GM21619 (cell line): Measurements from ENCODE around the gene ACP1.
"Not testable (repeated sequence)": the region's sequence is repeated elsewhere in the genome, so short reads cannot be mapped to it uniquely, and the experiment has no call there.

Experiments
- ATAC-seq: cut with Tn5 transposase; IDR thresholded peaks from one replicate; pipeline ENCODE4 v1.9.1; 2021; ENCODE audit not compliant: unreplicated experiment

ACP1 gene

GRCh38 chr2:309148-309953, 44.6 kb downstream of the ACP1 start:
- ATAC-seq = no peak

DNA sequence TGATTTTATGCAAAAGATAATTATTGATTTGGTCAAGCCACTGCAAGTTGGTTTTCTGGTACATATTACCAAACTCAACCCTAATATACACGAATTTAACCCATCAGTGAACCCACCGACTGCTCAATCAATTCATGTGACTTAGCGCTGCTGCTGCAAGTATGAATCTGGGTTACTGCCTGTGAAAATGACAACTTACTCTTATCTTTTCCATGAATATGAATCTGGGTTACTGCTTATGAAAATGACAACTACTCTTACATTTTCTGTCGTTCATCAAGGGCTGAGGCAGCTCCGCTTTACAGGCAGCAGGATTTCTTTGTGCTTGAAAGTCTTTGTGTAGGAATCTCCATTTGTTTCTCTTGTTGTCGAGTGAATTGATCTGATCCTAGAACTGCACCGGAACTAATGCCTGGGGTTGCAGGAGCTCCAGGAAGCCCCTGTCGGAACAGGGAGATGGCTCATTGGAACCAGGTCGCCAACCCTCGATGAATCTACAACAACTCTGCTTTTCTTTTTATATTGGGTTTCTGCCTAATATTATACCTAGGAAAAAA, 45.3 kb downstream of the ACP1 start:
- no peak for ATAC-seq

- no peak for ATAC-seq
These were observed 46.2 kb downstream of the ACP1 start for GRCh38 chr2:310994-311393.

- no peak for ATAC-seq
These were observed 49.2 kb downstream of the ACP1 start for GRCh38 chr2:313991-314390.

GRCh38 chr2:314561-315336, 50.0 kb downstream of the ACP1 start:
- no peak for ATAC-seq

DNA sequence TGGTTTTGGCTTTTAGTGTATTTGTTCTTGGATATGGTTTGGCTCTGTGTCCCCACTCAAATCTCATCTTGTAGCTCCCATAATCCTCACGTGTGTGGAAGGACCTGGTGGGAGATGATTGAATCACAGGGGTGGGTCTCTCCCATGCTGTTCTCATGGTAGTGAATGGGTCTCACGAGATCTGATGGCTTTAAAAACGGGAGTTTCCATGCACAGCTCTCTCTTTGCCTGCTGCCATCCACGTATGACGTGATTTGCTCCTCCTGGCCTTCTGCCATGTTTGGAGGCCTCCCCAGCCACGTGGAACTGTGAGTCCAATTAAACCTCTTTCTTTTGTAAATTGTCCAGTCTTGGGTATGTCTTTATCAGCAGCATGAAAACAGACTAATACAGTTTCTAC, 51.2 kb downstream of the ACP1 start:
- ATAC-seq = not testable (repeated sequence)

- ATAC-seq = no peak
These were observed 51.6 kb downstream of the ACP1 start for GRCh38 chr2:316381-316780.

GRCh38 chr2:317501-318424, 53.0 kb downstream of the ACP1 start:
- peak; percentile 81 for ATAC-seq

DNA sequence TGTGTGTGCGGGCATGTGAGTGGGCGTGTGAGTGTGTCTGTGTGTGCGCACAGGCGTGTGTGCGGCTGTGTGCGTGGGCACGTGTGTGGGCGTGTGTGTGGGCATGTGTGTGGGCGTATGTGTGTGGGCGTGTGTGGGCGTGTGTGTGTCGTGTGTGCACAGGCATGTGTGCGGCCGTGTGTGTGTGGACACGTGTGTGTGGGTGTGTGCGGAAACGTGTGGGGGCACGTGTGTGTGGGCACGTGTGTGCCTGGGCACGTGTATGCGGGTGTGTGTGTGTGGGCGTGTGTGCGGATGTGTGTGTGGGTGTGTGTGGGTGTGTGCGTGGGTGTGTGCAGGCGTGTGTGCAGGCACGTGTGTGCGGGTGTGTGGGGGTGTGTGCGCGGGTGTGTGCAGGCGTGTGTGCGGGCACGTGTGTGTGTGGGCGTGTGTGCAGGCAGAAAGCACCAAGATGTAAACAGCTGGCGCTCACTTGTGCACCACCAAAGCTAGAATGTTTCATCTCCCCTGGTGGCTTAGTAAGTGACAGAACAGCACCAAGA, 54.4 kb downstream of the ACP1 start:
- no peak for ATAC-seq

DNA sequence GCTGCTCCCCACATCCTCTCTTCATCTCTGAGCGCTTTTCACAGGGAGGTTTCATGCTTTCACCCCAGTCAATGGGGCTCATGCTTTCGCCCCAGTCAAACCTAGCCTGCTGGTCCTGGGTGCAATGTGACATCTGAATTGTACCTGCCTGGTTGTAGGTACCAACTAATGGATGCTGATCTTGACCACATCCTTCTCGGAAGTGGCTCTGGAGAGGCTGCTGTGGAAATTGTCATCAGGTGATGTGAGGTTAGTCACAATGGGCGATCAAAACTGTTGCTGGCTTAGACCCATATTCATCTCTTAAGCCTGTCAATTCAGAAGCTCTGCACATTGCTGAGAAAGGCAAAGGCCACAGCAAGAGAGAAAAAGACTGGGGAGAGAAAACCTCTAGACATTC, 55.8 kb downstream of the ACP1 start:
- no peak for ATAC-seq

GRCh38 chr2:322326-322725, 57.6 kb downstream of the ACP1 start:
- ATAC-seq = no peak

DNA sequence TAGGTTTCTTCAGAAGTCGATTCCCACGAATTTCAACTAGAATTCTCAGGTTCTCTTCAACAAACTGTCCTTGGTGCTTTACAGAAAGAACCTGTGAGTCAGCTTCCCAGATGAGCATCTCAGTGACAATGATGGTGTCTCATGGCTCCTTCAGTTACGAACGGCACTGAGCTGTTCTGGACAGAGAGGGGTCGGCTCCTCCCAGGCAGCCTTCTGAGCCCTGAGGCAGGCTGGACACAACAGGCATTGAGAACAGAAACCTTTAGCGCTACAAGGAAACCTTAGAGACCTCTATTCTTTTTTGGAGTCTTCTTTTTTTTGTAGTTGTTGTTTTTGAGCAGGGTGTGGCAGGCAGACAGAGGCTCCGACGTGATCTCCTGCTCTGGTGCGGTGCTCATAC, 58.3 kb downstream of the ACP1 start:
- no peak for ATAC-seq
